Endothelial cell of umbilical vein (primary cell): ENCODE data around the gene PEX5. TPM values are rescaled to one million over a fixed set of nuclear protein-coding genes. Genes with fewer than 3 reads are reported as not detected.

Experiments
- BruUV-seq: library from RNA; stranded (reverse); fragments of 400-500 nt; replicated peaks from 2 replicates; lab custom pipeline; 2021; lab: Mats Ljungman, UMichigan
- CTCF ChIA-PET: fragments of 300-600, 350-600 bp; sonication (Branson Sonifier 250); formaldehyde crosslinking; loops from one replicate; lab custom pipeline; 2021; ENCODE audit warnings: antibody characterized with exemption, inconsistent platforms; lab: Charles Lee
- POLR2A ChIA-PET: fragments of 300-600, 350-600 bp; sonication (Branson Sonifier 250); formaldehyde crosslinking; loops from one replicate; lab custom pipeline; 2021; ENCODE audit warnings: antibody characterized with exemption, inconsistent platforms; lab: Charles Lee
- DNase-seq: peaks from one replicate; pipeline ENCODE4 v3.0.0-alpha.2; 2011; ENCODE audit warnings: low read depth, low spot score
- FAIRE-seq: peaks from 2 replicates; lab custom pipeline; 2011; peaks lifted over from hg19 to GRCh38; lab: Jason Lieb, UNC
- H2AFZ ChIP-seq: 2 replicates; pipeline ENCODE4 v1.6.0; 2012; ENCODE audit warnings: low read depth, low read length, control low read depth, inconsistent platforms
- H3K27ac ChIP-seq: 2 replicates; pipeline ENCODE4 v1.5.1; 2011; ENCODE audit warnings: low read depth, mild to moderate bottlenecking, control low read depth, low read length, moderate library complexity; ENCODE audit not compliant: insufficient read depth
- H3K27me3 ChIP-seq, 2 experiments: 2 replicates each; pipeline versions ENCODE4 v1.6.0 to v1.6.1; 2011; ENCODE audit warnings: low read length in 2 of 2, mixed read lengths in 1 of 2; ENCODE audit not compliant: control insufficient read depth in 2 of 2, insufficient read depth in 2 of 2
- H3K36me3 ChIP-seq, 2 experiments: 2 replicates in 1 of 2; 3 replicates in 1 of 2; pipeline ENCODE4 v1.5.1; 2011; ENCODE audit warnings: low read length in 2 of 2, mild to moderate bottlenecking in 1 of 2, moderate library complexity in 1 of 2; ENCODE audit not compliant: control insufficient read depth in 2 of 2, insufficient read depth in 2 of 2; ENCODE audit errors: extremely low read depth in 1 of 2
- H3K4me1 ChIP-seq: 3 replicates; pipeline ENCODE4 v1.5.1; 2011; ENCODE audit warnings: mild to moderate bottlenecking, low read length; ENCODE audit not compliant: control insufficient read depth, insufficient read depth; ENCODE audit errors: extremely low read depth
- H3K4me2 ChIP-seq: 2 replicates; pipeline ENCODE4 v1.6.1; 2011; ENCODE audit warnings: low read length, control low read depth, mixed read lengths; ENCODE audit not compliant: insufficient read depth
- H3K4me3 ChIP-seq, 3 experiments: fragments of 200-600 bp in 1 of 3; sonication (generic), shearing (Covaris generic) in 1 of 3; replicated peaks in 1 of 3; 2 replicates each; pipeline ENCODE4 v1.5.1; 2011 to 2016; ENCODE audit warnings: control low read depth in 3 of 3, low read length in 3 of 3, mild to moderate bottlenecking in 2 of 3, inconsistent platforms in 1 of 3, low read depth in 1 of 3, moderate library complexity in 1 of 3; ENCODE audit not compliant: insufficient read depth in 1 of 3
- H3K79me2 ChIP-seq: 2 replicates; pipeline ENCODE4 v1.6.0; 2012; ENCODE audit warnings: low read length, inconsistent platforms; ENCODE audit not compliant: control insufficient read depth, insufficient read depth
- H3K9ac ChIP-seq: replicated peaks from 2 replicates; pipeline ENCODE3; 2011; ENCODE audit warnings: low read length, control low read depth; ENCODE audit not compliant: insufficient read depth; ENCODE audit errors: extremely low read depth
- H3K9me1 ChIP-seq: replicated peaks from 3 replicates; pipeline ENCODE4 v1.6.0; 2011; ENCODE audit warnings: mild to moderate bottlenecking, low read length; ENCODE audit not compliant: control insufficient read depth, insufficient read depth; ENCODE audit errors: extremely low read depth
- H3K9me3 ChIP-seq: replicated peaks from 2 replicates; pipeline ENCODE4 v1.5.1; 2012; ENCODE audit warnings: low read length, inconsistent platforms; ENCODE audit not compliant: control insufficient read depth, insufficient read depth
- H4K20me1 ChIP-seq: replicated peaks from 2 replicates; pipeline ENCODE3; 2011; ENCODE audit warnings: mild to moderate bottlenecking, low read length; ENCODE audit not compliant: control insufficient read depth, insufficient read depth; ENCODE audit errors: extremely low read depth
- CTCF ChIP-seq, 2 donors: IDR thresholded peaks; 1 replicate in 1 of 2; 2 replicates in 1 of 2; pipeline ENCODE4 v1.5.1; 2011; ENCODE audit warnings: low read length in 2 of 2, mild to moderate bottlenecking in 2 of 2, moderate library complexity in 2 of 2, control low read depth in 1 of 2, inconsistent platforms in 1 of 2, low read depth in 1 of 2; ENCODE audit not compliant: insufficient read depth in 1 of 2; ENCODE audit errors: extremely low read depth in 1 of 2
- EZH2 ChIP-seq: IDR thresholded peaks from 2 replicates; pipeline ENCODE4 v1.6.1; 2012; ENCODE audit warnings: borderline replicate concordance, low read depth, mild to moderate bottlenecking, moderate library complexity, low read length, inconsistent platforms; ENCODE audit not compliant: severe bottlenecking
- FOS ChIP-seq: IDR thresholded peaks from 2 replicates; pipeline ENCODE4 v1.6.1; 2011; ENCODE audit warnings: mild to moderate bottlenecking, low read length, moderate library complexity, borderline replicate concordance; ENCODE audit not compliant: insufficient read depth
- GATA2 ChIP-seq: IDR thresholded peaks from 2 replicates; pipeline ENCODE4 v1.7.0; 2011; ENCODE audit warnings: low read depth, mild to moderate bottlenecking, moderate library complexity, mixed read lengths, low read length; ENCODE audit not compliant: insufficient read length, insufficient read depth
- JUN ChIP-seq: IDR thresholded peaks from 2 replicates; pipeline ENCODE4 v1.6.1; 2011; ENCODE audit warnings: borderline replicate concordance, low read depth; ENCODE audit not compliant: insufficient read length, insufficient read depth
- MAX ChIP-seq: IDR thresholded peaks from 2 replicates; pipeline ENCODE4 v1.6.1; 2011; ENCODE audit not compliant: insufficient read depth, insufficient read length
- MYC ChIP-seq: IDR thresholded peaks from one replicate; pipeline ENCODE4 v1.6.1; 2011; ENCODE audit warnings: mild to moderate bottlenecking, low read depth, low read length
- POLR2A ChIP-seq: IDR thresholded peaks from 2 replicates; pipeline ENCODE4 v1.6.1; 2012; ENCODE audit warnings: low read depth, mild to moderate bottlenecking, control low read depth, low read length
- POLR2AphosphoS5 ChIP-seq: IDR thresholded peaks from 2 replicates; pipeline ENCODE4 v1.6.1; 2012; ENCODE audit warnings: low read depth, mild to moderate bottlenecking, control low read depth, low read length, moderate library complexity; ENCODE audit not compliant: insufficient read depth
- dilution Hi-C: fragments of 300-500 bp; cut with MboI; formaldehyde crosslinking; loops from one replicate; pipeline ENCODE4 v1.15.0; 2019; ENCODE audit warnings: low sequenced_read_pairs; ENCODE audit not compliant: extremely low pct_ligation_motif_present
- intact Hi-C: fragments of 100-400 bp; cut with micrococcal nuclease; formaldehyde crosslinking; loops from one replicate; pipeline ENCODE4 v1.10.0; 2022
- polyA plus RNA-seq, 4 experiments: library from polyadenylated mRNA; depleted of rRNA in 3 of 4; stranded (reverse) in 3 of 4; unstranded in 1 of 4; fragments of >200 nt; gene quantifications; 2 replicates each; pipeline versions ENCODE4 v1.2.1 to v1.2.3, GENCODE V29; 2011 to 2012; ENCODE audit warnings: missing spikeins in 1 of 4
- total RNA-seq: library from RNA; stranded (reverse); gene quantifications from 2 replicates; pipeline ENCODE4 v1.2.3, GENCODE V29; 2021

PEX5 gene
- total and polyA plus RNA-seq, 2 donors (not counting 3 experiments of a cell fraction or from before 2014, with no cell fraction given): 12.9 to 32.3 TPM

GRCh38 chr12:7175493-7175892, 14.0 kb upstream of the PEX5 start:
- Histone ChIP-seq H3K9me3 (no peaks in the 10 kb centered on the region), H3K4me3 (no peak overlapping the region), H4K20me1 (no peaks in the 10 kb centered on the region), H3K4me1 (no peaks in the 10 kb centered on the region), H3K9ac (no peak overlapping the region), H3K27me3 (peaks cover 6 to 34% of the 10 kb centered on the region in 2 experiments), H3K79me2 (no peaks in the 10 kb centered on the region), H3K4me2 (no peak overlapping the region), H3K27ac (no peak overlapping the region), H3K9me1 (no peaks in the 10 kb centered on the region), H2AFZ (no peak overlapping the region), H3K36me3 (no peaks in the 10 kb centered on the region)
- FAIRE-seq (no peak), DNase-seq (no peak)
- intact Hi-C loops (no loop called here), dilution Hi-C loops (no loop called here)
- POLR2A ChIA-PET: no interaction called here
- no TSS peak for BruUV-seq
- TF ChIP-seq CTCF (IDR thresholded peaks at IDR 0.05; ENCODE audit: extremely low read depth in 1 of 2, insufficient read depth in 1 of 2, low read depth in 1 of 2, low read length in 2 of 2): no peak
- no peak for TF ChIP-seq GATA2
- TF ChIP-seq MAX: no peak
- TF ChIP-seq POLR2AphosphoS5: no peak
- no peak for TF ChIP-seq FOS
- no peak for TF ChIP-seq POLR2A
- TF ChIP-seq MYC: no peak
- TF ChIP-seq EZH2: no peak
- TF ChIP-seq JUN: no peak
- CTCF ChIA-PET: interaction anchor here (1.2 to 1.9 kb wide), 3 partner anchors 12 to 33 kb away, joined by 5 to 7 read pairs (median 5); no protein-coding TSS in a partner anchor
